Activated CD4-positive, alpha-beta T cell treated with anti-CD3 and anti-CD28 coated beads, Interleukin-2, Interleukin-4, amounts not matched to agents 100 ng/mL and 50 ng/mL, durations not matched to agents 16 hours and 8 hours (primary cell): Measurements from ENCODE around the gene MCCD1.
"Not testable (repeated sequence)": the region's sequence is repeated elsewhere in the genome, so short reads cannot be mapped to it uniquely, and the experiment has no call there.

Experiments used
- DNase-seq: peaks from one replicate; pipeline ENCODE4 v3.0.0-alpha.2; 2020; ENCODE audit warnings: low spot score

MCCD1 gene

GRCh38 chr6:31528821-31529328, at the start of gene MCCD1:
TSS of gene MCCD1 (plus strand) at chr6:31528962. CDS start at chr6:31529015, 53 bp downstream.
- no peak for DNase-seq

DNA sequence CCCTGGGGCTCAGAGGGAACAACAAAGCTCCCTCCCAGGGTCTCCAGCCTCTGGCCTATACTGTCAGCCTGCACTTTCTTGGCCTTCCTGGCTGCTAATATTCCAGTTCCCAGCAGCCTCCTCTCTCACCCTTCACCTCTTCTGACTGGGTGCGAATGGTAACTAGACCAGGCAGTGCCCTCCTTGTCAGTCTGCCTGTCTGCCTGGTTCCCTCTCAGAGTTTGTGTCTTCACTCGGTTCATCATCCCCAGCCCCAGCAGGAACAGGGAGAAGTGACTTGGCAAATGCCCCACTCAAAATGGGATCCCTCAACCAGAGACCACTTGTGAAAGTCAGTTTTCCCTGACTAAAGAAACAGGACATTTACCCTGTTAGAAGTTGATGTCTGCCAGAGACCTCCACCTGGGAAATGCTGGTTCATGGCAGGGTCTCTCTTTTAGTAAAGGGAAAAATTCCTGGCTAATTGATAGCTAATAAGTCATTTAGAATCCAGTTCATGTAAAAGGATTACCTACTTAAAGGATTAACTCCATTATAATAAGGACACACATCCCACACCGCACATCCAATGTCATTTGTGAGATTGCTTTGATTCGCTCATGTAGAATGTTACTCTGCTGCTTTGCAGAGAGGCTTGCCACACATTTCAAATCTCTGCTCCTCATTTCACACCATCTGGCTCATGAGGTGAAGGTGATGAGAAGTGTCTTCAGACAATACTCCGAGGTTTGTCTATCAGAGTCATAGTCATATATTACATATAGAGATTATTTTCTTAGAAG, 49.4 kb upstream of the MCCD1 start:
- DNase-seq = no peak

DNA sequence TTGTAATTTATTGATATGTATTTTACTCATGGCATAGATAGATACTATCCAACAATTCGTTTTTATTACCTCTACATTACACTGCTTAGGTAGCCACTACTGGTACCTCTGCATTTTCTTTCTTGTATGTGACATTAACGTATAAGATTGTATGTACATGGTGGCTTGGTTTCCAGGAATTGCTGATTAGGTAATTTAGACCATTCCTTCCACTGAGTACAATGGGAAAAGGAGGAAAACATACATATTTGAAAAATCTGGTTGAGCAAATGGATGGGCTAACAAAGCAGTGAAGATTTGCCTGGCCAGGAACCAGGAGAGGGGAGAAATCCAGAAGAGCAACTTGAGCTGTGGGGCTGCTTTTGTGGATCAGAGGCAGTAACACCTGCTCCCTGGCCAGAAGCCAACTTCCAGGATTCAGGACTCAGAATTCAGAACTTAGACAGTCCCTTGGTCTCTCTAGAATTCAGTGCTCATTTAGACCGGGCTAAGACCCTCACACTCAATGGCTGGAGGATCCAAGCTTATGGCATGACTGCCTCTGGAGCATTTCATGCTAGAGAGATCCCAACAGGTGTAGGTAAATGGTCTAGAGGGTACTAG, 48.7 kb upstream of the MCCD1 start:
- no peak for DNase-seq

- no peak for DNase-seq
Observed at GRCh38 chr6:31480574-31480973, 48.2 kb upstream of the MCCD1 start.

DNA sequence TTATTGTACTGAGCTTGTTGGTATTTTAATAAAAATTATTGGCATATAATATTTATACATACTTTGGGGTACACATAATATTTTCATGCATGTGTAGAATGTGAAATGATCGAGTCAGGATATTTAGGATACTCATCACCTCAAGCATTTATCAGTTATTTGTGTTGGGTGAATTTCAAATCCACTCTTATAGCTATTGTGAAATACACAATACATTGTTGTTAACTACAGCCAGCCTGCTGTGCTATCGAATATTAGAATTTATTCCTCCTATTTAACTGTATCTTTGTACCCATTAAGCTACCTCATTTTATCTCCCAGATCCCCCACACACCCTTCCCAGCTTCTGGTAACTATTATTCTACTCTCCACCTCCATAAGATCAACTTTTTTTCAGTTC, 45.4 kb upstream of the MCCD1 start:
- no peak for DNase-seq

GRCh38 chr6:31485055-31485454, 43.7 kb upstream of the MCCD1 start:
- no peak for DNase-seq

DNA sequence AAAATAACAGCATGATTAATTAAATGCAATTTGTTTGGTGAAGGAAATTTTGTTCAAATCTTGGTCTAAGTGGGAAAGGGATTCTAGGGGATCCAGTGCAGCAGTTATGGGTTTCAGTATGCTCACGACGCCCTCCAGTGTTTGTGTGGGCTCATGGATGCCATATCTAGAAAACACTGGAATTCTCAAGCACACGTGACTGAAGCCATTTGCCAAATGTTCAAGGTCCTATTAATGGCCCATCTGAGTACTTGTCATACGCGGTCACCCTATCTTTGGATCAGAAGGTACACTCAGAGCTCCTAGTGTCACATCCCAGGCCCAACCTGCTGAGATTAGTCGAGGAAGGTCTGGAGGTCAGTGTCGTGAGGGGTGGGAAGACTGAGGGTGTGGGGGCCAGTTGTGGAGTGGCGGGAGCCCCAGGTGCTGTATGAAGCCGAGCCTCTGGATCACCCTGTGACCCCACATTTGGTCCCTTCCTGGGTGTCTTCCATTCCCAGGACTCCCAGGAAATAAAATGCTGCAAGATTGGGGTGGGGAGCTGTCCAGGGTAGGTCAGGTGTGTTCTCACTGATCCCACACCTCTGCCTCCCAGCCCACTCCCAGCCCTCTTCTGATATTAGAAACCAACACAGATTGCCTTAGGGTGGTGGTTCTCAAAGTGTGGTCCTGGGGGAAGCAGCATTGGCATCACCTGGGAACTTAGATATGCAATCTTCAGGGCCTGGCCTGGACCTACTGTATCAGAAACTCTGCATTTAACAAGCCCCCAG, 42.5 kb upstream of the MCCD1 start:
- not testable (repeated sequence) for DNase-seq

- not testable (repeated sequence) for DNase-seq
Observed at GRCh38 chr6:31487674-31488073, 41.1 kb upstream of the MCCD1 start.

- no peak for DNase-seq
Observed at GRCh38 chr6:31489086-31489485, 39.7 kb upstream of the MCCD1 start.

GRCh38 chr6:31490115-31490873, 38.5 kb upstream of the MCCD1 start:
- DNase-seq = no peak

DNA sequence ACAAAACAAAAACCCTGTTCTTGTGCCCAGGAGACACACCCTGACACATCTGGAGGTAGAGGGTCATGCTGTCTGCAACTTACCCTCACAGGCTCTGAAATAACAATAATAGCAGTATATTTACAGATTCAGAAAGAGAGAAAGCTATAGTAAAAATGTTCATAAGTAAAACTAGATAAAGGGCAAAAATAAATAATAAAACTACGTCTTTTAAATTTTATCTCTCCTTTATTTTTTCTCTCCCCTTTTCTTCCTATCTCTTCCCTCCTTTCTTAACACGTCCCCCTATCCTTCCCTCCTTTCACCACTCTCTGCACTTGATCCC, 35.2 kb upstream of the MCCD1 start:
- not testable (repeated sequence) for DNase-seq

DNA sequence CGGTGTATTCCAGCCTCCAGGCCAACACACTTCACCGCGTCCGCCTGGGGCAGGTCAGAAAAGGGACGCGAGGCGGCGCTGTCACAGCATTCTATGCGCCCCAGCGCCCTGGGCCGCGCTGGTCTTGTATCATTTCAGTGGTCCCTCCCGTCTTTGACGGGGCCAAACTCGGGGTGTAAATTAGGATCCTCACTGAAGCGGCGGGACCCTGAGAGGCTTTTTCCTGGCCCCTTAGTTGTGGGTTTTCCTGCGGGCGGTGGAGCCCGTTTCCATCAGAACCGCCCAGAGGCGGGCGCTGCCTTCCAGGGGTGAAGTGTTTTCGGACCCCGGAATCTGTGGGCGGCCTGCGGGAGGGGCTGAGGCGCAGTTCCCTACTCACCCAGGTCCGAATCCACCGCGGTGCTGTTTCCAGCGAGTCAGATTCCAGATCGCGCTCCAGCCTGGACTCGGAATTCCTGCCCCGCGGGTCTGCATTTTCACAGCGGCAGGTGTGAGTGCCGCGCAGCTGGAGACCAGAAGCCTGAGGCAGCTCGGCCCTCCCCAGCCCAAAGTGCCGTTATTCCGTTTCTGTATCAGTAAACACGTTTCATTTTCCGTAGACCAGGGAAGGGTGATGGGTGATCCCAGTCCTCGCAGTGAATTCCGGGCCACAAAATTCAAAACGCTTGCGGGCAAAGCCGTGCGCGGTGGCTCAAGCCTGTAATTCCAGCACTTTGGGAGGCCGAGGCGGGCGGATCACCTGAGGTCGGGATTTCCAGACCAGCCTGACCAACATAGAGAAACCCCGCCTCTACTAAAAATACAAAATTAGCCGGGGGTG, 34.7 kb upstream of the MCCD1 start:
- peak; percentile 83 for DNase-seq

- DNase-seq = no peak
Observed at GRCh38 chr6:31495580-31495979, 33.2 kb upstream of the MCCD1 start.

- DNase-seq = not testable (repeated sequence)
Observed at GRCh38 chr6:31496826-31497225, 31.9 kb upstream of the MCCD1 start.

GRCh38 chr6:31497531-31498476, 31.0 kb upstream of the MCCD1 start, which contains the start of gene MICB:
TSS of gene MICB (plus strand) at chr6:31498145. CDS start at chr6:31498194, 49 bp downstream.
- DNase-seq = peak; percentile 90

GRCh38 chr6:31498748-31499147, 30.0 kb upstream of the MCCD1 start:
- no peak for DNase-seq

GRCh38 chr6:31499648-31500047, 29.1 kb upstream of the MCCD1 start:
- not testable (repeated sequence) for DNase-seq

DNA sequence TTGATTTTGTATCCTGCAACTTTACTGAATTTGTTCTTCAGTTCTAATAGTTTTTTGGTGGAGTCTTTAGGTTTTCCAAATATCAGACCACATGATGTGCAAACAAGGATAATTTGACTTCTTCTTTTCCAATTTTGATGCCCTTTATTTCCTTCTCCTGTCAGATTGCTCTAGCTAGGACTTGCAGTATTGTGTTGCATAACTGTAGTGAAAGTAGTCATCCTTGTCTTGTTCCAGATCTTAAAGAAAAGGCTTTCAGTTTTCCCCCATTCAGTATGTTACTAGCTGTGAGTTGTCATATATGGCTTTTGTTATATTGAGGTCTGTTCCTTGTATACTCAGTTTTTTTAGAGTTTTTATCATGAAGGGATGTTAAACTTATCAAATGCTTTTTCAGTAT, 26.2 kb upstream of the MCCD1 start:
- DNase-seq = no peak

DNA sequence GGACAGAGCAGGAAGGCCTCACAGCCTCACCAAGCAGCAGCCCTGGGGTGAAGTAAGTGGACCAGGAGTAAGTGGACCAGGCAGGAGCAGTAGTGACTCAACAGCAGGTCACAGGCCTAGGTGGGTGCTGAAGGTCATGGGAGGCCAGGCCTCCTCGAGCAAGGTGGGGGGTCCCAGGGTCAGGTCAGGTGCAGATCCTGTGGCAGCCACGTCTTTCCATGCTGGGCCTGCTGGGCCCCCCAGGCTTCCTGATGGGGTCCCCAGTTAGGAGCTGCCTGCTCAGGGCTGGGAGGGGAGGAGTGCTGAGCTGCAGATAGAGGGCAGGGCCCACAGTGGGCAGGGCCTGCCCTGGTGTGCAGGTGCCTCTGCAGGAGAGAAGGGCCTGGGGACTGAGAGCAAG, 19.7 kb upstream of the MCCD1 start:
- DNase-seq = not testable (repeated sequence)

DNA sequence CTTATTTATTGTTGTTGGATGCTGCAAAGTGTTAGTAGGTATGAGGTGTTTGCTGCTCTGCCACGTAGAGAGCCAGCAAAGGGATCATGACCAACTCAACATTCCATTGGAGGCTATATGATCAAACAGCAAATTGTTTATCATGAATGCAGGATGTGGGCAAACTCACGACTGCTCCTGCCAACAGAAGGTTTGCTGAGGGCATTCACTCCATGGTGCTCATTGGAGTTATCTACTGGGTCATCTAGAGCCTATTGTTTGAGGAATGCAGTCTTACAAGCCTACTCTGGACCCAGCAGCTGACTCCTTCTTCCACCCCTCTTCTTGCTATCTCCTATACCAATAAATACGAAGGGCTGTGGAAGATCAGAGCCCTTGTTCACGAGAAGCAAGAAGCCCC, 18.8 kb upstream of the MCCD1 start:
- no peak for DNase-seq
